GM23338 (cell line): ENCODE data around the gene TRPM1.

Experiments used
- CREB1 ChIP-seq: fragments of 250-450 bp; sonication (Bioruptor Pico); IDR thresholded peaks from 2 replicates; pipeline ENCODE4 v1.5.0; 2020; ENCODE audit warnings: low read depth, mild to moderate bottlenecking, moderate library complexity
- CTCF ChIP-seq, 2 experiments: fragments of 200-600 bp in 1 of 2; sonication (generic) in 1 of 2; conservative IDR thresholded peaks; 2 replicates each; pipeline versions ENCODE4 v1.5.1 to v1.6.1; 2016 to 2017; ENCODE audit warnings: antibody characterized with exemption in 2 of 2, low read depth in 2 of 2, mild to moderate bottlenecking in 2 of 2, moderate library complexity in 1 of 2
- ETS1 ChIP-seq: IDR thresholded peaks from 2 replicates; pipeline ENCODE4 v1.6.1; 2016; ENCODE audit warnings: antibody characterized with exemption
- EZH2 ChIP-seq: fragments of 200-600 bp; sonication (generic); IDR thresholded peaks from one replicate; pipeline ENCODE4 v1.8.0; 2017; ENCODE audit warnings: antibody characterized with exemption, mild to moderate bottlenecking, low read depth; ENCODE audit not compliant: unreplicated experiment
- EZH2phosphoT487 ChIP-seq: fragments of 200-600 bp; sonication (generic); IDR thresholded peaks from one replicate; pipeline ENCODE4 v1.8.1; 2018; ENCODE audit warnings: antibody characterized with exemption; ENCODE audit not compliant: unreplicated experiment
- JUNB ChIP-seq: IDR thresholded peaks from one replicate; pipeline ENCODE4 v1.6.1; 2016; ENCODE audit warnings: antibody characterized with exemption; ENCODE audit not compliant: unreplicated experiment
- NANOG ChIP-seq: IDR thresholded peaks from 2 replicates; pipeline ENCODE4 v1.6.1; 2016; ENCODE audit warnings: antibody characterized with exemption, borderline replicate concordance
- POLR2AphosphoS5 ChIP-seq: IDR thresholded peaks from 2 replicates; pipeline ENCODE4 v1.6.1; 2016; ENCODE audit warnings: antibody characterized with exemption, low read depth
- REST ChIP-seq: IDR thresholded peaks from one replicate; pipeline ENCODE4 v1.6.1; 2018; ENCODE audit warnings: antibody characterized with exemption; ENCODE audit not compliant: unreplicated experiment
- ZNF114 ChIP-seq: fragments of 250-450 bp; sonication (Bioruptor Pico); IDR thresholded peaks from 2 replicates; pipeline ENCODE4 v1.5.0; 2020; ENCODE audit warnings: mild to moderate bottlenecking, moderate library complexity
- ZNF331 ChIP-seq: fragments of 250-450 bp; sonication (Bioruptor Pico); IDR thresholded peaks from 2 replicates; pipeline ENCODE4 v1.5.0; 2020; ENCODE audit warnings: low read depth, mild to moderate bottlenecking, moderate library complexity

GRCh38 chr15:31147944-31148296 is 46.4 kb upstream of the TRPM1 start:
- TF ChIP-seq CTCF (conservative IDR thresholded peaks at IDR 0.05; ENCODE audit: low read depth in 2 of 2) (no peak), REST (no peak), POLR2AphosphoS5 (no peak), NANOG (no peak), EZH2 (no peak), JUNB (no peak), CREB1 (CRISPR knock-in tag) (no peak), ETS1 (no peak), EZH2phosphoT487 (no peak), ZNF114 (no peak), ZNF331 (no peak)
